D721Med (cell line): ENCODE data around the gene VRTN.

ENCODE experiments used
- DNase-seq: peaks from one replicate; pipeline ENCODE4 v3.0.0; 2011; ENCODE audit warnings: low spot score; ENCODE audit not compliant: insufficient read length
- FAIRE-seq: peaks from 2 replicates; lab custom pipeline; 2011; peaks lifted over from hg19 to GRCh38; lab: Jason Lieb, UNC
- TF ChIP-seq, protein P1 (sequence below): IDR thresholded peaks from 2 replicates; pipeline ENCODE4 v1.5.1; 2012; ENCODE audit warnings: mild to moderate bottlenecking, control low read depth; ENCODE audit not compliant: insufficient read depth; ENCODE audit errors: missing control alignments

The VRTN gene, protein sequence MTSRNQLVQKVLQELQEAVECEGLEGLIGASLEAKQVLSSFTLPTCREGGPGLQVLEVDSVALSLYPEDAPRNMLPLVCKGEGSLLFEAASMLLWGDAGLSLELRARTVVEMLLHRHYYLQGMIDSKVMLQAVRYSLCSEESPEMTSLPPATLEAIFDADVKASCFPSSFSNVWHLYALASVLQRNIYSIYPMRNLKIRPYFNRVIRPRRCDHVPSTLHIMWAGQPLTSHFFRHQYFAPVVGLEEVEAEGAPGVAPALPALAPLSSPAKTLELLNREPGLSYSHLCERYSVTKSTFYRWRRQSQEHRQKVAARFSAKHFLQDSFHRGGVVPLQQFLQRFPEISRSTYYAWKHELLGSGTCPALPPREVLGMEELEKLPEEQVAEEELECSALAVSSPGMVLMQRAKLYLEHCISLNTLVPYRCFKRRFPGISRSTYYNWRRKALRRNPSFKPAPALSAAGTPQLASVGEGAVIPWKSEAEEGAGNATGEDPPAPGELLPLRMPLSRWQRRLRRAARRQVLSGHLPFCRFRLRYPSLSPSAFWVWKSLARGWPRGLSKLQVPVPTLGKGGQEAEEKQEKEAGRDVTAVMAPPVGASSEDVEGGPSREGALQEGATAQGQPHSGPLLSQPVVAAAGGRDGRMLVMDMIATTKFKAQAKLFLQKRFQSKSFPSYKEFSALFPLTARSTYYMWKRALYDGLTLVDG

DNA sequence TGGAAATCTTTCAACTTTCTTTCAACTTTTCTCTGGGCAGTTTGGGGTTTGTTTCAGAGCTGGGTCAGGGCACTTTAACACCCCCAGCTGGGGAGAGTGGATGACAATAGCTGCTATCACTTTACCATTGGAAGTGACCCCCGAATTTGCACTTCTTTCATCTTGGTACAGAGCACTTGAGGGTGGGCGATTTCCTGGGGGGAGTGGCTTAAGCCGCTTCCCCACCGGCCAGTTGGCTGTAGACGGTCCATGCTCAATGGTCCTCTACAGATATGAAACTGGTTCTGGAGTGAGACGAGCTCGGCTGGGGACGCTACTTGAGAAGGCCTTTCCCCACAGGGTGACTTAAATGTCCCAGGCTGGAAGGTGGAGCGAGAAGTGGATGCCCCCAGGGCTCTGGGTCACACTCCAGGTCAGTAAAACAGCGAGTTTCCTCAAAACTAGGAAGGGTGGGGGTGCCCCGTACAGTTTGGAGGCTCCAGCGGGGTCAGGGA lies at the start of gene VRTN:
Gene VRTN, plus strand, starts transcription at position 231 of the 494 bp plus-strand sequence. CDS start 8,313 bp downstream, outside the sequence.
- no peak for DNase-seq
- TF ChIP-seq, protein P1, sequence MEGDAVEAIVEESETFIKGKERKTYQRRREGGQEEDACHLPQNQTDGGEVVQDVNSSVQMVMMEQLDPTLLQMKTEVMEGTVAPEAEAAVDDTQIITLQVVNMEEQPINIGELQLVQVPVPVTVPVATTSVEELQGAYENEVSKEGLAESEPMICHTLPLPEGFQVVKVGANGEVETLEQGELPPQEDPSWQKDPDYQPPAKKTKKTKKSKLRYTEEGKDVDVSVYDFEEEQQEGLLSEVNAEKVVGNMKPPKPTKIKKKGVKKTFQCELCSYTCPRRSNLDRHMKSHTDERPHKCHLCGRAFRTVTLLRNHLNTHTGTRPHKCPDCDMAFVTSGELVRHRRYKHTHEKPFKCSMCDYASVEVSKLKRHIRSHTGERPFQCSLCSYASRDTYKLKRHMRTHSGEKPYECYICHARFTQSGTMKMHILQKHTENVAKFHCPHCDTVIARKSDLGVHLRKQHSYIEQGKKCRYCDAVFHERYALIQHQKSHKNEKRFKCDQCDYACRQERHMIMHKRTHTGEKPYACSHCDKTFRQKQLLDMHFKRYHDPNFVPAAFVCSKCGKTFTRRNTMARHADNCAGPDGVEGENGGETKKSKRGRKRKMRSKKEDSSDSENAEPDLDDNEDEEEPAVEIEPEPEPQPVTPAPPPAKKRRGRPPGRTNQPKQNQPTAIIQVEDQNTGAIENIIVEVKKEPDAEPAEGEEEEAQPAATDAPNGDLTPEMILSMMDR, result no peak
- no peak for FAIRE-seq

GRCh38 chr14:74299061-74299545 lies 49.2 kb upstream of the VRTN start:
- FAIRE-seq (no peak), DNase-seq (no peak)
- TF ChIP-seq, protein P1, result no peak

DNA sequence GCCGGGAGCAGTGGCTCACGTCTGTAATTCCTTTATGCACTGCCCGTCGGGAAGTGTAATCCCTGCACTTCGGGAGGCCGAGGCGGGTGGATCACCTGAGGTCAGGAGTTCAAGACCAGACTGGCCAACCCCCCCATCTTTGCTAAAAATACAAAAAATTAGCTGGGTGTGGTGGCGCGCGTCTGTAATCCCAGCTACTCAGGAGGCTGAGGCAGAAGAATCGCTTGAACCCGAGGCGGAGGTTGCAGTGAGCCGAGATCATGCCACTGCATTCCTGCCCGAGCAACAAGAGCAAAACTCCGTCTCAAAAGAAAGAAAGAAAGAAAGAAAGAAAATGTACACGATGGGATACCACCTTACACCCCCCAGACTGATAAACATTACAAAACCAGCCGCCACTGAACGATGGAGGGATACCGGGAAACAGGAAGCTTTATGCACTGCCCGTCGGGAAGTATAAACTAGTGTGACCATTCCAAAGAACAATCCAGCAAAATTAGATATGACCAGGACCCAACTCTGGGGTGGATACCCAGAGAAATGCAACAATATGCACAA lies 46.6 kb upstream of the VRTN start:
- DNase-seq (no peak), FAIRE-seq (no peak)
- TF ChIP-seq, protein P1, result no peak

DNA sequence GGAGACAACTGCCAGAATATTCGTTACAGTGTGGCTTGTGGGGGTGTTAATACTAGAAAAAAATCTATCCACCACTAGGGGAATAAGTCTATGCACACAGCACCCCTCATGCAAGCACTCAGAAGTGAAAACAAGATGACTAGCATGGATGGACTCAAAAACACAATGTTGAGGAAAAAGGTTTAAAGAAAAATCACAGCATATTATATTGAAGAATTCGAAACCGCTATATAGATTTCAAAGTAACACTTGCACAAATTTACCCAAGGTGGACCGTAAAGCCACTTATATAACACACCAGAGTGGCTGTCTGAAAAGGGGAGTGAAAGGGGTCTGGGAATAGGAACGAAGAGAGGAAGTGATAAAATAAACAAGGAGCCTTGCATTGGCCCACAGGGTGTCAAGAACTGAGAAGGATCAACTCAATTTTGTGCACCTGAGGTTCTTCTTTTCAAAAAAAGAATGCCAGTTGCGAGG lies 46.1 kb upstream of the VRTN start:
- FAIRE-seq, result no peak
- DNase-seq, result no peak
- TF ChIP-seq, protein P1, result no peak

GRCh38 chr14:74302634-74303569 lies 45.4 kb upstream of the VRTN start, which contains the start of gene ABCD4:
ABCD4 (minus strand) TSS chr14:74302934; CDS start chr14:74302912, 22 bp downstream.
- TF ChIP-seq, protein P1, result peak; percentile 73
- FAIRE-seq (no peak), DNase-seq (peak; percentile 43)

GRCh38 chr14:74308695-74309094 lies 39.6 kb upstream of the VRTN start:
- TF ChIP-seq, protein P1, result no peak
- FAIRE-seq (no peak), DNase-seq (no peak)
